ENCODE data around the gene IER3. TPM values are rescaled to one million over a fixed set of nuclear protein-coding genes. Genes with fewer than 3 reads are reported as not detected.

The IER3 gene
- total and polyA plus RNA-seq, 2 of the 8 experiments (the other 6 are each of a cell fraction or from before 2014, with no cell fraction given): 11.9 to 26.5 TPM

DNA sequence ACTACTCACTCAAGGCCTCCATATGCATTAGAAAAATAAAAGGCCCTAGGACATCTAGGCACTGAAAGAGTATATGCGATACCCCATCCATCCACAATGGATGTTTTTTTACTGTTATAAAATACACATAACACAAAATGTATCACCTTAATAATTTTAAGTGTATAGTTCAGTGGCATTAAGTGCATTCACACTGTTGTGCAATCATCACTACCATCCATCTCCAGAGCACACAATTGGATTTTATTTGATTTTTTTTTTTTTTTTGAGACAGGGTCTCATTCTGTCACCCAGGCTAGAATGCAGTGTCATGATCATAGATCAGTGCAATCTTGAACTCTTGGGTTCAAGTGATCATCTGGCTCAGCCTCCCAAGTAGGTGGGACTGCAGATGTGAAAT is 30.1 kb downstream of the IER3 start (continued):
- TF ChIP-seq RXRA (IDR thresholded peaks at IDR 0.05; ENCODE audit: insufficient read depth, low read depth, low read length) (no peak), ATF2 (IDR thresholded peaks at IDR 0.05; ENCODE audit: low read length) (no peak), SP1 (IDR thresholded peaks at IDR 0.05; ENCODE audit: low read depth, low read length) (no peak)
